Fibroblast of the aortic adventitia (primary cell): ENCODE measurements around the gene MAP1B. TPM values are rescaled to one million over a fixed set of nuclear protein-coding genes. Genes with fewer than 3 reads are reported as not detected.

Source experiments
- DNase-seq: peaks from one replicate; pipeline ENCODE4 v3.0.0-alpha.2; 2010; ENCODE audit warnings: low read depth
- H3K4me3 ChIP-seq: 2 replicates; pipeline ENCODE4 v1.5.1; 2011; ENCODE audit warnings: low read depth, mild to moderate bottlenecking, control low read depth, low read length, moderate library complexity
- CTCF ChIP-seq: IDR thresholded peaks from 2 replicates; pipeline ENCODE4 v1.5.1; 2011; ENCODE audit warnings: mild to moderate bottlenecking, low read length, control low read depth, inconsistent platforms; ENCODE audit not compliant: insufficient read depth
- total RNA-seq: library from RNA; depleted of rRNA; stranded (reverse); fragments of >200 nt; gene quantifications from 2 replicates; pipeline ENCODE4 v1.2.3, GENCODE V29; 2012; ENCODE audit warnings: low replicate concordance

MAP1B gene
- total RNA-seq, 1 donor, result 401 TPM

- TF ChIP-seq CTCF, result no peak
- H3K4me3 ChIP-seq, result no peak overlapping the region
- peak; percentile 54 for DNase-seq
Observed at GRCh38 chr5:72093217-72093616, 14.1 kb upstream of the MAP1B start.

DNA sequence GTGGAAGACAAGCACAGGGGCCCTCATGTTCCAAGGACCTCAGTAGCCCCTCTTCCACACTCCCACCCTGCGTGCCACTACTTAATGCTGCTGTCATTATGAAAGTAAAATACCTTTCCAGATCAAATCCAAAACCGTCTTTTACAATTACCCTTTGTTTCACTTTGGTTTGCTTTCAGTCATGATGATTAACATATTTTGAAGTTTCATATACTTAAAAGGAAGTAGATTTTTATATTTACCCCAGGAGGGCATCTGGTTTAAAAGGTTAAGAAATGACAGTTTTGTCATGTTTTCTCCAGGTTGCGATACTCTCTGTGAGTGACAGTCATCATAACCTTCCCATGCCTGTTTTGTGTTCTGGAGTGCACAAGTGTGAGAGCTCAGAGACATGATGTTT, 13.5 kb upstream of the MAP1B start:
- no peak overlapping the region for H3K4me3 ChIP-seq
- TF ChIP-seq CTCF, result no peak
- DNase-seq, result no peak

DNA sequence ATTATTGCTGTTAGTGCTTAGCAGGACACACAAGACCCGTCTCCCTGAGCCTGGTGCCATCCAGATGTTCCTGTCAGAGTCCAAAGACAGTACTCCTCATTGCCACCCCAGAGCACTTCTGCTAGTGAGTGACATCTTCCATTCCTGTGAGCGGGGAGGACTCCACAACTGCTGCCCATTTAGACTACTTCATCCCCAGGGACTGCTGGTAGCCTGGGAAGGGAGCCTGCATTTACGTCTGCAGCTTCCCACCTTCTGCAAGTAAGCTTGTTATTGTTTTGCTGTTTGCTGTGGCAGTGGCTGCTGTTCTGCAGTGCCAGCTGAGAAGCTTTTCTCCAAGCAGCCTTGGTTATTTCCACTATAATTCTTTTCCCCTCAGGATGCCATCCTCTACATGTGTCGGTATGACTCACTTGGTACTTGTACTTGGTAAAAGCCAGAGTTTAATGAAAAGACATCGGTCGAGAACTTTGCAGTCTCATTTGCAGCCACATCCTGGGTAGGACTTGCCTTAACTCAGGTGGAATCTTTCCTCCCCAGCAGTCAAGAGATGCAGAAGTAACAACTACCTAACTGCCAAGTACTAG, 10.6 kb upstream of the MAP1B start:
- TF ChIP-seq CTCF, result no peak
- no peak for DNase-seq
- no peak overlapping the region for H3K4me3 ChIP-seq

DNA sequence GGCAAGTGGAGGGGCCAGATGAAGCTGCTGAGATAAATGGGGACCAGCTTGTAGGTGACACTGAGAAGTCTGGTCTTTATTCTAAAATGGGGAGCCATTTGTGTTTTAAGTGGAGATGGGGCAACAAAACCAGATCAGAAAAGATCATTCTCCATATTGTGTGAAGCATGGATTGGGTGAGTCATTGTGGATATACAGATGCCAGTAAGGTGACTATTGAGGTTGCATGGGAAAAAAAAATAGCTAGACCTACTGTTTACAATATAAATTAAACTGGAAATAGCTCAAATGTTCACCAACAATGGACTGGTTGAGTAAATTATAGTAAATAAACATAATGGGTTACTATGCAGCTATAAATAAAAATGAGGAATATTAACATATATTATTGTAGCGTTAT, 5.4 kb upstream of the MAP1B start:
- no peak for DNase-seq
- H3K4me3 ChIP-seq, result no peak overlapping the region
- no peak for TF ChIP-seq CTCF

- no peak for TF ChIP-seq CTCF
- no peak for DNase-seq
- peak overlapping the region; percentile 97 for H3K4me3 ChIP-seq
Observed at GRCh38 chr5:72106817-72107130, 501 bp upstream of the MAP1B start.

DNA sequence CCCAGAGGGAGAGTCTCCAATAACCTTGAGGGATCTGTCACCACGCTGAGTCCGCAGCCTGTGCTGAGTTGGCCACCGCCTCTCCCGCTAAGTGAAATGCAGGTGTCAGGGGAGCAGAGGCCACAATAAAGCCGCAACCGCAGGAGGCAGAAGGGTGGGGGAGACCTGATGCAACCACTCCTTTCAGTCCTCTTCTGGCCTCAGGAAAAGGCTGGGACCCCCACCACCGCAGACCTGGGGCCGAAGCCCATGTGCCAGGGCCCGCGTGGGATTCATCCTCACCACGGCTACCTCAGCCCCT, 576 bp downstream of the MAP1B start:
- DNase-seq, result peak; percentile 31
- peak overlapping the region; percentile 97 for H3K4me3 ChIP-seq
- TF ChIP-seq CTCF, result no peak
